ENCODE measurements around the gene ADAM12. TPM values are rescaled to one million over a fixed set of nuclear protein-coding genes. Genes with fewer than 3 reads are reported as not detected.

The ADAM12 gene
- total RNA-seq, 2 experiments from 2014 or later: 1.3 TPM

DNA sequence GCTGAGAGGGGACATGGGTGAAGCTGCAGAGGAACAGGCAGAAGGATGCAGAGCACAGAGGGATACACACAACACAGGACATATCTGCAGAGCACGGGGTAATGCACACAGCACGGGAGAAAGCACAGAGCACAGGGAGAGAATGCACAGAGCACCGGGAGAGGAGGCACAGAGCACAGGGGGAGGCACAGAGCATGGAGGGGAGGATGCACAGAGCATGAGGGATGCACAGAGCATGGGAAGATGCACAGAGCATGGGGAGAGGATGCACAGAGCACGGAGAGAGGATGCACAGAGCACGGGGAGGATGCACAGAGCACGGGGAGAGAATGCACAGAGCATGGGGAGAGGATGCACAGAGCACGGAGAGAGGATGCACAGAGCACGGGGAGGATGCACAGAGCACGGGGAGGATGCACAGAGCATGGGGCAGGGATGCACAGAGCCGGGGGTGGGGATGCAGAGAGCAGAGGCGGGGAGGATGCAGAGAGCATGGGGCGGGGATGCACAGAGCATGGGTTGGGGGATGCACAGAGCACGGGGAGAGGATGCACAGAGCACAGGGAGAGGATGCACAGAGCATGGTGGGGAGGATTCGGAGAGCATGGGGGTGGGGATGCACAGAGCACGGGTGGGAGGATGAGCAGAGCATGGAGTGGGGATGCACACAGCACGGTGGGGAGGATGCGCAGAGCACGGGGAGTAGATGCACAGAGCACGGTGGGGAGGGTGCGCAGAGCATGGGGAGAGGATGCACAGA lies 230.0 kb downstream of the ADAM12 start:
- H3K4me1 Mint-ChIP-seq (ENCODE audit: low read depth): no peaks in the 10 kb centered on the region
- no peak for DNase-seq
- H3K4me3 Mint-ChIP-seq: no peak overlapping the region
- intact Hi-C loops (cut with micrococcal nuclease): no loop called here
- no peaks in the 10 kb centered on the region for H3K27me3 Mint-ChIP-seq
- no peak for ATAC-seq
- CTCF ChIA-PET: no interaction called here
- no peak overlapping the region for H3K27ac Mint-ChIP-seq
- no peaks in the 10 kb centered on the region for H3K36me3 Mint-ChIP-seq (ENCODE audit: low read depth)
- TF ChIP-seq, protein P1, sequence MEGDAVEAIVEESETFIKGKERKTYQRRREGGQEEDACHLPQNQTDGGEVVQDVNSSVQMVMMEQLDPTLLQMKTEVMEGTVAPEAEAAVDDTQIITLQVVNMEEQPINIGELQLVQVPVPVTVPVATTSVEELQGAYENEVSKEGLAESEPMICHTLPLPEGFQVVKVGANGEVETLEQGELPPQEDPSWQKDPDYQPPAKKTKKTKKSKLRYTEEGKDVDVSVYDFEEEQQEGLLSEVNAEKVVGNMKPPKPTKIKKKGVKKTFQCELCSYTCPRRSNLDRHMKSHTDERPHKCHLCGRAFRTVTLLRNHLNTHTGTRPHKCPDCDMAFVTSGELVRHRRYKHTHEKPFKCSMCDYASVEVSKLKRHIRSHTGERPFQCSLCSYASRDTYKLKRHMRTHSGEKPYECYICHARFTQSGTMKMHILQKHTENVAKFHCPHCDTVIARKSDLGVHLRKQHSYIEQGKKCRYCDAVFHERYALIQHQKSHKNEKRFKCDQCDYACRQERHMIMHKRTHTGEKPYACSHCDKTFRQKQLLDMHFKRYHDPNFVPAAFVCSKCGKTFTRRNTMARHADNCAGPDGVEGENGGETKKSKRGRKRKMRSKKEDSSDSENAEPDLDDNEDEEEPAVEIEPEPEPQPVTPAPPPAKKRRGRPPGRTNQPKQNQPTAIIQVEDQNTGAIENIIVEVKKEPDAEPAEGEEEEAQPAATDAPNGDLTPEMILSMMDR (IDR thresholded peaks at IDR 0.05): no peak
- POLR2A ChIA-PET: no interaction called here
- no peaks in the 10 kb centered on the region for H3K9me3 Mint-ChIP-seq

DNA sequence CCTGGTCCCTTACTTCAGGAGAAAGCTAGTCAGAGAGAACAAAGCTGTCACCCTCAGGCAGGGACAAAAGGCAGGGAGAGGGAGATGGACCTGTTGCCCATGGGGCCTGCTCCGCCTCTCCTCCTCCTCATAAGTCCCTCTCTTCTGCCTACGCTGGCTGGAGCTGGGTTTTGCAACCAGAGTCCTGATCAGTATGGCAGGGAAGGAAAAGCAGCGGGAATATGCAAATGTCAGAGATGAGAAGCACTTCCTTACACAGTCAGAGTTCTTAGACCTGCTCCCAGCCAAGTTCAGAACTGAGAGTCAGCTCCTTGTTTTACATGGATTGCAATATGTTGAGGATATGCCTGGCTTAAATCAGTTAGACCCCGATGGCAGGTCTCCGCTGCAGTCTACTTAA lies 231.1 kb downstream of the ADAM12 start:
- no peak for ATAC-seq
- intact Hi-C loops (cut with micrococcal nuclease): no loop called here
- Mint-ChIP-seq H3K27ac (no peak overlapping the region), H3K36me3 (ENCODE audit: low read depth) (no peaks in the 10 kb centered on the region), H3K27me3 (no peaks in the 10 kb centered on the region), H3K4me3 (no peak overlapping the region), H3K9me3 (no peaks in the 10 kb centered on the region), H3K4me1 (ENCODE audit: low read depth) (no peaks in the 10 kb centered on the region)
- ChIA-PET POLR2A (no interaction called here), CTCF (no interaction called here)
- TF ChIP-seq, protein P1 (IDR thresholded peaks at IDR 0.05): no peak
- DNase-seq: no peak

DNA sequence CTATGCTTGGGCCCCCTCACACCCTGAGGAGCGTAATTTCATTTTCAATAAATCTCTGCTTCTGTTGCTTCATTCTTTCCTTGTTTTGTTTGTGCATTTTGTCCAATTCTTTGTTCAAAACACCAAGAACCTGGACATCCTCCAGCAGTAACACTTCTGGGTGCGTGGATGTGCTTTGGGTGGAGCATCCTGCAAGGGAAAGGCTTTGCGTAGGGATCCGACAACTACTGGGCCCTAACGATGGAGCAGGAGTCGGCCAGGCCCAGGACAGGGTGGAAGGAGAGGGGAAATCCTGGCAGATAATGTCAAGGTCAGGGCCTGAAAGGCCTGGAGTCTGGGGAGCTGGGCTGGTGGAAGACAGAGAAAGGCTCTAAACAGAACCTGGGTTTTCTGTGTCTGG lies 231.8 kb downstream of the ADAM12 start:
- DNase-seq: no peak
- ATAC-seq: no peak
- ChIA-PET POLR2A (no interaction called here), CTCF (no interaction called here)
- intact Hi-C loops (cut with micrococcal nuclease): no loop called here
- Mint-ChIP-seq H3K27me3 (no peaks in the 10 kb centered on the region), H3K4me3 (no peak overlapping the region), H3K4me1 (ENCODE audit: low read depth) (no peaks in the 10 kb centered on the region), H3K27ac (no peak overlapping the region), H3K9me3 (no peaks in the 10 kb centered on the region), H3K36me3 (ENCODE audit: low read depth) (no peaks in the 10 kb centered on the region)
- TF ChIP-seq, protein P1 (IDR thresholded peaks at IDR 0.05): no peak

DNA sequence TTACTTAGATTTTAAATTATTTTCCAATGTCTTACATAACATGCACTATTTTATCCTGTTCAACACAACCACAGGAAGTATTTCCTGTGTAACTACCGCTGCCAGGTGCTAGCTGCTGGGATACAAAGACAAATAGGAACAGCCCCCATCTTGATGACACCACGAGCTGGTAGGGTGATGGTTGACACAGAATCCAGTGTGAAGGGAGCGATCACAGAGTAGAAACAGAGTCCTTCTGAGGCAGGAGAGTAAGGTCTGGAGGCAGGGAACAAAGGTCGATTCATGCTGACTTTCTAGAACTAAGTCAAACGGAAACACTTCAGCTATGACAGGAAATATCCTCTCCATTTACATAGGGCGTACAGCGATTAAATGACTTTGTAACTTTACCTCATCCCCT lies 232.3 kb downstream of the ADAM12 start:
- H3K36me3 Mint-ChIP-seq (ENCODE audit: low read depth): no peaks in the 10 kb centered on the region
- no peaks in the 10 kb centered on the region for H3K27me3 Mint-ChIP-seq
- no peaks in the 10 kb centered on the region for H3K9me3 Mint-ChIP-seq
- POLR2A ChIA-PET: no interaction called here
- H3K27ac Mint-ChIP-seq: no peak overlapping the region
- DNase-seq (no peak), ATAC-seq (no peak)
- TF ChIP-seq, protein P1 (IDR thresholded peaks at IDR 0.05): no peak
- intact Hi-C loops (cut with micrococcal nuclease): no loop called here
- no peak overlapping the region for H3K4me3 Mint-ChIP-seq
- CTCF ChIA-PET: no interaction called here
- no peaks in the 10 kb centered on the region for H3K4me1 Mint-ChIP-seq (ENCODE audit: low read depth)

DNA sequence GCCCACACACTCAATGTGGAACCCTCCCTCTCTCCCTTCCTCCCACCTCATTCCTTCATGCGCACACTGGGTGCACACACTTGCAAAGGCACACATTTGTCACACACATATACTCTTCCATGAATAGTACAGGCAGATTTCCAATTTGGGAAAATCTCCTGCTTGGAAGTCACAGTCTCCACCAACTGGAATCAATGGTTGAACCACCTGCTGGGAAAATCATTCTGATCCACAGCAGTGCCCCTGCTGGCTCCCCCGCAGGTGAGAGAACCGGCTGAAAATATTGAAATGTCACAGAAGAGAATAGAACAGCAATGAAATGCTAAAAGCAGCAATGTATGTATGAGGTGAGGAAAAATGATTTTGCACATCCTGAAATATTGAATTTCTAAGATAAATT lies 232.7 kb downstream of the ADAM12 start:
- Mint-ChIP-seq H3K27ac (no peak overlapping the region), H3K27me3 (no peaks in the 10 kb centered on the region), H3K9me3 (peaks cover 2% of the 10 kb centered on the region), H3K4me1 (ENCODE audit: low read depth) (no peaks in the 10 kb centered on the region), H3K36me3 (ENCODE audit: low read depth) (no peaks in the 10 kb centered on the region), H3K4me3 (no peak overlapping the region)
- ATAC-seq: no peak
- ChIA-PET CTCF (no interaction called here), POLR2A (no interaction called here)
- TF ChIP-seq, protein P1 (IDR thresholded peaks at IDR 0.05): no peak
- intact Hi-C loops (cut with micrococcal nuclease): no loop called here
- no peak for DNase-seq

Measured in activated CD8-positive, alpha-beta T cell treated with anti-CD3 and anti-CD28 coated beads for 36 hours (primary cell).